Stimulated activated CD4-positive, alpha-beta T cell treated with anti-CD3 and anti-CD28 coated beads, Interleukin-15, amount 100 ng/mL, for 24 hours (primary cell): ENCODE results near the gene PPTC7.
"Not testable (repeated sequence)": the region's sequence is repeated elsewhere in the genome, so short reads cannot be mapped to it uniquely, and the experiment has no call there.

ENCODE experiments used
- DNase-seq: peaks from one replicate; pipeline ENCODE4 v3.0.0-alpha.2; 2020

PPTC7 gene

DNA sequence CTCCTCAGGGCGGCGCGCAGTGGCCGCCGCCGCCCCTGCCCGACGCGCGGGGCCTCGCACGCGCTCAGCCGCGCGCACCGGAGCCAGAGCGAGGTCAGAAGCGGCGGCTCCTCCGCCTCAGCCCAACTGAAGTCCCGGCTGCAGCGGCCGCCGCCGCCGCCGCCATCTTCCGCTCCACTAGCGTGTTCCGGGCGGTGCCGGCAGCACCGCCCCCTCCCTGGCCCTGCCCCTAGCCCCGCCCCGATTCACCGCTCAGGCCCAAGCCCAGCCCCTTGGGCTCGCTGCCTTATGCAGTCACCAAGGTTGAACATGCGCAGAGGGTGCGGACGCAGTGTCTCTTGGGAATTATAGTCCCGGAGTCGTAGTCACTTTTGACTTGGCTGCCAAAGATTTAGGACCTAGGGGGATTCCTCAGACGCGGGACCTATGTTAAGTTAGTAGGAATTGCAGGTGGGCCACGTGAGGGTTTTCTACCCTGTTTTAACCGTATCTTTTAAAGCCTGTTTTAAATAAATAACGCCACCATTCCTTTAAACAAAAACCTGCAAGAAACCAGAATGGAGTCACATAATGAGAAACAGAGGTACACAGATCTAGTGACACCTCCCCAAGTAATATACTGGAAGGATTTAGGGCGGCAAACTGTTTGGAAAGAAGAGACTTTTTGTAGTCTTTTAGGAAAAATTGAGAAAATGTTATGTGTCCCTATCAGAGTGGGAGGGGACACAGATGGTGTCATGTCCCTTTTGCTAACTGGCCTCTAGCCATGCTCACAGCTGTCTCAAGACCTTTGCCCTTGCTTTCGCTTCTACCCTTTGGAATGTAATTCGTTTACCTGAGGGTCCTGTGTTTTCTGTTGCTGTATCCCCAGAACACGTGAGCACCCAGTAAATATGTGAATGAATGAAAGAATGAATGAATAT lies at the start of gene PPTC7:
PPTC7 (minus strand) TSS at position 182 of the 923 bp plus-strand sequence. CDS start 287 bp downstream, outside the sequence.
- peak; percentile 98 for DNase-seq

- no peak for DNase-seq
Observed at GRCh38 chr12:110627500-110628195, 44.5 kb upstream of the PPTC7 start.

GRCh38 chr12:110622582-110622981 lies 39.5 kb upstream of the PPTC7 start:
- no peak for DNase-seq

DNA sequence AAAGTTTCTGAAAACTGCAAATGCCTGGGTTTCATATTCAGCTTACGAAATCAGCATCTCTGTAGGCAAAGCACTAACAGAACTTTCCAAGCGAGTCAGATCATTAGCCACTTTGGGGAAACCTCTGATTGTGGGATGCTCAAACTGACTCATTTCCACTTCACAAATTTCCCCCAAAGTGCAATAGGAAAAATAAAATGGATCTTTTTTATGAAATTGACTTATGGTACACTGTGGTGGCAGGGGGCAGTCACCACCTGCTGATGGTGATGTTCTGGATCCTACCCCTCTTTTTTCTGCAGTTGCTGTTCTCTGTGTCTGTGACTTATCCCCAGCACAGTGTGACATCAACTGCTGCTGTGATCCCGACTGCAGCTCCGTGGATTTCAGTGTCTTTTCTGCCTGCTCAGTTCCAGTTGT lies 36.4 kb upstream of the PPTC7 start:
- DNase-seq, result peak; percentile 61

DNA sequence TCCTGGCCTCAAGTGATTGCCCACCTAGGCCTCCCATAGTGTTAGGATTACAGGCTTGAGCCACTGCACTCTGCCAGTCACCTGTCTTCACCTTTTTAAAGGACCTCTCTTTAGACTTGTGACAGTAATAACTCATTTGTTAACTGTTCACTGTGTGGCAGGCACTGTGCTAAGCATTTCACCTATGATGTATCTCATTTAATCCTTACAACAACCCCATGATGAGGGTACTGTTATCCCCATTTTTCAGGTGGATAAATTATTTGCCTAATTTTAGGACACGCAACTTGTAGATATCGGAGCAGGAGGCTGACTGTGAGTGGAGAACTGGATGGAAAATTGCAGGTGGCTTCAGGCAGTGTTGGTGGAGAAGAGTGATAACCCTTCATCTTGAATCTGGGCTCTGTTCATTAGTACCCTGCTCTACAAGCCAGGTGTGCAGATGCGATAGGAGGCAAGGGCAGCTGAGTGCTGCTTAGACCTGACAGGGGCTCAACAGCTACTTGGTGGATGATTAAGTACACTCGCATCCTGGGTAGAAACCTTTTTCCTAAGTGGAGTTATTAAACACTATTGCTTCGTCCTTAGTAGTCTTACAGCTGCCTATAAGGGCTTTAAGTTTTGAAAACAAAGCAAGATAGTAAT lies 33.5 kb upstream of the PPTC7 start:
- DNase-seq, result no peak

GRCh38 chr12:110615171-110615570 lies 32.1 kb upstream of the PPTC7 start:
- no peak for DNase-seq

DNA sequence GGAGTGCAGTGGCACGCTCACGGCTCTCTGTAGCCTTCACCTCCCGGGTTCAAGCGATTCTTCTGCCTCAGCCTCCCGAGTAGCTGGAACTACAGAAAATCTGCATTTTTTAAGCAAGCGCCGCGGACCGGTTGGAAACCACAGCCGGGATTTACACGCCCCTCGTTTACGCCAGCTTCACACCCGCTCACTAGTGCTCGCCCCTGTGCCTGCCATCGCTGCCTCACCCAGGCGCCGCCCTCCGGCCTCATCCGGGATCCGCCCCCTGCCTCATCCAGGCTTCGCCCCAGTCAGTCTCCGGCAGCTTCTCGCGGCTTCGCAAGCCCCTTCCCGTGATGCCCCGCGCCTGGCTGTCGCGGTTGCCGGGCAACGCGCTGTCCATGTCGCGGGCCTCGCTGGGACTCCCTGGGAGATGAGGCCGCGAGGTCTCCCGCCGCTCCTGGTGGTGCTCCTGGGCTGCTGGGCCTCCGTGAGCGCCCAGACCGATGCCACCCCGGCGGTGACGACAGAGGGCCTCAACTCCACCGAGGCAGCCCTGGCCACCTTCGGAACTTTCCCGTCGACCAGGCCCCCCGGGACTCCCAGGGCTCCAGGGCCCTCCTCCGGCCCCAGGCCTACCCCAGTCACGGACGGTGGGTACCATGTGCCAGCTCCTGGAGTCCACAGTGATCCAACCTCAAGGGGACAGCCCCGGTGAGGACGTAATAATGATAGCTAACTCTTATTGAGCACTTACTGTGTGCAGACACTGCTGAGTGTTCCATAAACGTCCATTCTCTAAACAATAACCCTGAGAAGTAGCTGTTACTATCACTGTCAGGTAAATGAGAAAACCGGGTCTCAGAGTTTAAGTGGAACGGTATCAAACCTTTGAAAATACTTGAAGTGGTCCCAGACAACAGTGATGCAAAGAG lies 30.9 kb upstream of the PPTC7 start, which contains the start of gene TCTN1:
TCTN1 (plus strand) TSS at position 359 of the 914 bp plus-strand sequence; CDS start at position 413, 54 bp downstream.
- peak; percentile 99 for DNase-seq

GRCh38 chr12:110613071-110613770 lies 30.1 kb upstream of the PPTC7 start:
- DNase-seq, result no peak

- no peak for DNase-seq
Observed at GRCh38 chr12:110606253-110606611, 23.1 kb upstream of the PPTC7 start.

- DNase-seq, result peak; percentile 51
Observed at GRCh38 chr12:110602085-110602814, 19.1 kb upstream of the PPTC7 start.

DNA sequence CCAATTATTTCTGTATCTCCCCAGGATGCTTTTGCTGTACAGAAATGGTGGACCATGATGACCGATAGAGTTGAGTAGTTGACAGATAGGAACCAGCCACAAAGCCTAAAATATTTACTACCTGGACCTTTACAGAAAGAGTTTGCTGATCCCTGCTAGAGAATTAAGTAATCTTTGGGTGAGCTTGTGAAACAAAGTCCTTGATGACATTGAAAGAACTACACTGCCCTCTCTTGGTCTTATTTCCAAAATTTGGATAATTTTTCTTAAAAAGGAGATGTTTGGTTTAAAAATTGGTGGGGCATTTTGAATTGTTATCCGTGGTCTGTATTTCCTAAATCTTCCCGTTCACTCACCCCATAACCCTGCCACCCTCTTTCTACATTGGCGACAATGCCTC lies 17.1 kb upstream of the PPTC7 start:
- no peak for DNase-seq

- DNase-seq, result no peak
Observed at GRCh38 chr12:110599334-110599733, 16.2 kb upstream of the PPTC7 start.

- DNase-seq, result no peak
Observed at GRCh38 chr12:110597885-110598284, 14.8 kb upstream of the PPTC7 start.

DNA sequence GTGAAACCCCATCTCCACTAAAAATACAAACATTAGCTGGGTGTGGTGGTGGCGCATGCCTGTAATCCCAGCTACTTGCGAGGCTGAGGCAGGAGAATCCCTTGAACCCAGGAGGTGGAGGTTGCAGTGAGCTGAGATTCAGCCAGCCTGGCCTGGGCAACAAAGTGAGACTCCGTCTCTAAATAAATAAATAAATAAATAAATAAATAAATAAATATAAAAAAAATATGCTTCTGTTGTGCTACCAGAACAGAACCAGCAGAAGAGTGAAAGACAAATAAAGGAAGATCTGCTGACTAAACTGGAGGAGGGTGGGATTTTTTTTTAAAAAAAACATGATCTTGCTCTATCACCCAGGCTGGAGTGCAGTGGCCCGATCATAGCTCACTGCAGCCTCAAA lies 9.8 kb upstream of the PPTC7 start:
- DNase-seq, result not testable (repeated sequence)

- no peak for DNase-seq
Observed at GRCh38 chr12:110592078-110592477, 9.0 kb upstream of the PPTC7 start.

GRCh38 chr12:110591451-110592051 lies 8.4 kb upstream of the PPTC7 start:
- no peak for DNase-seq

DNA sequence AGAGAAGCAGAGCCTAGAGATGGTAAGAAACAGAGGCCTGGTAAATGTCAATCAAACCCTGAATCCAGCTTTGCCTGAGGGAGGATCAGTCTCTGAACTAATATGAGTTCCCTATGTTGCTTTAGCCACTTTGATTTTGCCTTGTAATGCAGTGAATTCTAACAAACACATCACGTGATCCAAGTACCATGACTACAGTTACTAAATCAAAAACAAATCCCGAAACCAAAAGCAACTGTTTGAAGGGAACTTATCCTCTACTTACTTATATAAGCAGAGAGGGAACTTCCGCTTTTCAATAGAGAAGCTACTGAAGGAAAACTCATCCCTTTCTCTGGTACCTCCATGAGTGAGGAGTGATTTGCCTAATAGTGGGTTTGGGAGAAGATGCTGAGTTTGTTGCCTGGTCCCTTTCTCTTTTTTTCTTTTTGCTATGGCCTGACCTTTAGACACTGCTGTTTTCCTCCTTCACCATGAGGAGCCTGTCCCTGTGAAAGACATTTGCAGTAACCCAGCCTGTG lies 7.7 kb upstream of the PPTC7 start:
- DNase-seq, result no peak

GRCh38 chr12:110590059-110590458 lies 6.9 kb upstream of the PPTC7 start:
- no peak for DNase-seq

DNA sequence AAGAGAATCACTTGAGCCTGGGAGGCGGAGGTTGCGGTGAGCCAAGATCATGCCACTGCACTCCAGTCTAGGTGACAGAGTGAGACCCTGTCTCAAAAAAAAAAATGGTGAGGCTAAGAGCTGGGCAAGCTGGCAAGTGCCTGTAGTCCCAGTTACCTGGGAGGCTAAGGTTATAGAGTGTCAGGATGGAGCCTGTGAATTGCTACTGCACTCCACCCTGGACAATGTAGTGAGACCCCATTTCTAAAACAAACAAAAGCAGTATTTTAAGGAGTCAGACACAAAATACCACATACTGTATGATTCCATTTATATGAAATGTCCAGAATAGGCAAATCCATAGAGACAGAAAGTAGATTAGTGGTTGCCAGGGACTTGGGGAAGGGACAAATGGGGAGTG lies 4.0 kb upstream of the PPTC7 start:
- DNase-seq, result not testable (repeated sequence)

DNA sequence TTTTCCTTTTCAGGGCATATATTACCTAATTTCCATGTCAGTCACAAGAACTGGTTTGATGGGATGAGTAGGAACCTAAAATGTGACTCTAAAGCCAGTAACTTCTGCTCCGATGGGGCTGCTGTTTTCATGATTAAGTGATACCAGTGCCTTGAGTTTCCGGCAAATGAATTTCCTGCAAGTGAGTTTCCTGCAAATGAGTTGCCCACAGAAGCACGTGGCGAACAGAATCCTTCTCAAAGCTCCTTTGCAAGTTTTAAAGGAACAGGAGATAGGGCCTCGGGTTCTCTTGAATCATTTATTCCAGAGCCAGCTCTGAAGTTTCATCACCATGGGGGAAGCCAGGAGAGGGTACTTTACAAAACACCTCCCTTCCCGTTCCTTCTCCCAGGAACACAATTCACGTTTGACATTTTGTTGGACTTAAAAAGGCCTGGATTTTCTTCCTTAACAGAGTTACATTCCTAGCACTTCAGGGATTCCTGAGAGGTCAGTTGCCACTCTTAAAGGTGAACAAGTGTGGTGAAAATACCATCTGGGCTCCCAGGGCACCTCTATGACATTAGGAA lies 2.2 kb upstream of the PPTC7 start:
- peak; percentile 65 for DNase-seq
